Fibroblast of lung (primary cell): ENCODE results near the gene EPN3.

Experiments used
- EZH2 ChIP-seq: IDR thresholded peaks from 2 replicates; pipeline ENCODE4 v1.5.1; 2012; ENCODE audit warnings: low read length, control low read depth, mild to moderate bottlenecking; ENCODE audit errors: missing control alignments
- TF ChIP-seq, protein P1 (sequence below), 2 donors: IDR thresholded peaks in 1 of 2; conservative IDR thresholded peaks in 1 of 2; 1 replicate in 1 of 2; 2 replicates in 1 of 2; pipeline ENCODE4 v1.5.1; 2011 to 2012; ENCODE audit warnings: low read length in 2 of 2, control low read depth in 1 of 2, inconsistent platforms in 1 of 2, low read depth in 1 of 2, mild to moderate bottlenecking in 1 of 2

DNA sequence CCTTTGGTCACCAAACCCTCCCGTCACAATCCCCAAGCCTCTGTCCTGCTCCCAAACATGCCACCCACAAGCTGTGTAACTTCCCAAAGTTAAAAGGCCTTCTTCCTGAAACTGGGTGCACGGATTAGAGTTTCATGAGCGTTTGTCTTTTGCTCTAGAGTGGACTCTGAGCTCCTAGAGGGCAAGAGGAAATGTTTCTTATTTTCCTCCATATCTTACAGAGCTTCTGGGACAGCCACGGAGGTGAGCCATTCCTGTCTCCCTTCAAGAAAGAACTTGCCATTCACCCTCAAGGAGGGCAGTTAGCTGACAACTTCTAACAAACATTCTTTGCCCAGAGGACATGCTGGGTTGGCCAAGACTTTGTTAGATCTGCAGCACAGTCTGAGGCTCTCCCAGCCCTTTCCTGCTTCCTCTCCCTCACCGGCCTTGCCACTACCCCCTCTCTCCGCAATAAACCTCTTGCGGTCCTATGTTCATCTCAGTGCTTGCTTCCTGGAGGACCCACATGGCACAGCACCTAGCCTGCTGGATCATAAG, 26.9 kb upstream of the EPN3 start:
- TF ChIP-seq, protein P1, sequence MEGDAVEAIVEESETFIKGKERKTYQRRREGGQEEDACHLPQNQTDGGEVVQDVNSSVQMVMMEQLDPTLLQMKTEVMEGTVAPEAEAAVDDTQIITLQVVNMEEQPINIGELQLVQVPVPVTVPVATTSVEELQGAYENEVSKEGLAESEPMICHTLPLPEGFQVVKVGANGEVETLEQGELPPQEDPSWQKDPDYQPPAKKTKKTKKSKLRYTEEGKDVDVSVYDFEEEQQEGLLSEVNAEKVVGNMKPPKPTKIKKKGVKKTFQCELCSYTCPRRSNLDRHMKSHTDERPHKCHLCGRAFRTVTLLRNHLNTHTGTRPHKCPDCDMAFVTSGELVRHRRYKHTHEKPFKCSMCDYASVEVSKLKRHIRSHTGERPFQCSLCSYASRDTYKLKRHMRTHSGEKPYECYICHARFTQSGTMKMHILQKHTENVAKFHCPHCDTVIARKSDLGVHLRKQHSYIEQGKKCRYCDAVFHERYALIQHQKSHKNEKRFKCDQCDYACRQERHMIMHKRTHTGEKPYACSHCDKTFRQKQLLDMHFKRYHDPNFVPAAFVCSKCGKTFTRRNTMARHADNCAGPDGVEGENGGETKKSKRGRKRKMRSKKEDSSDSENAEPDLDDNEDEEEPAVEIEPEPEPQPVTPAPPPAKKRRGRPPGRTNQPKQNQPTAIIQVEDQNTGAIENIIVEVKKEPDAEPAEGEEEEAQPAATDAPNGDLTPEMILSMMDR (conservative IDR thresholded peaks at IDR 0.05 in 1 of 2, IDR thresholded peaks at IDR 0.05 in 1 of 2; ENCODE audit: low read depth in 1 of 2, low read length in 2 of 2), result no peak
- no peak for TF ChIP-seq EZH2
